Endothelial cell of umbilical vein (primary cell): ENCODE data around the gene LMAN2L. TPM values are rescaled to one million over a fixed set of nuclear protein-coding genes. Genes with fewer than 3 reads are reported as not detected.

Source experiments
- BruUV-seq: library from RNA; stranded (reverse); fragments of 400-500 nt; replicated peaks from 2 replicates; lab custom pipeline; 2021; lab: Mats Ljungman, UMichigan
- CTCF ChIA-PET: fragments of 300-600, 350-600 bp; sonication (Branson Sonifier 250); formaldehyde crosslinking; loops from one replicate; lab custom pipeline; 2021; ENCODE audit warnings: antibody characterized with exemption, inconsistent platforms; lab: Charles Lee
- POLR2A ChIA-PET: fragments of 300-600, 350-600 bp; sonication (Branson Sonifier 250); formaldehyde crosslinking; loops from one replicate; lab custom pipeline; 2021; ENCODE audit warnings: antibody characterized with exemption, inconsistent platforms; lab: Charles Lee
- DNase-seq: peaks from one replicate; pipeline ENCODE4 v3.0.0-alpha.2; 2011; ENCODE audit warnings: low read depth, low spot score
- FAIRE-seq: peaks from 2 replicates; lab custom pipeline; 2011; peaks lifted over from hg19 to GRCh38; lab: Jason Lieb, UNC
- H2AFZ ChIP-seq: 2 replicates; pipeline ENCODE4 v1.6.0; 2012; ENCODE audit warnings: low read depth, low read length, control low read depth, inconsistent platforms
- H3K27ac ChIP-seq: 2 replicates; pipeline ENCODE4 v1.5.1; 2011; ENCODE audit warnings: low read depth, mild to moderate bottlenecking, control low read depth, low read length, moderate library complexity; ENCODE audit not compliant: insufficient read depth
- H3K27me3 ChIP-seq, 2 experiments: 2 replicates each; pipeline versions ENCODE4 v1.6.0 to v1.6.1; 2011; ENCODE audit warnings: low read length in 2 of 2, mixed read lengths in 1 of 2; ENCODE audit not compliant: control insufficient read depth in 2 of 2, insufficient read depth in 2 of 2
- H3K36me3 ChIP-seq, 2 experiments: 2 replicates in 1 of 2; 3 replicates in 1 of 2; pipeline ENCODE4 v1.5.1; 2011; ENCODE audit warnings: low read length in 2 of 2, mild to moderate bottlenecking in 1 of 2, moderate library complexity in 1 of 2; ENCODE audit not compliant: control insufficient read depth in 2 of 2, insufficient read depth in 2 of 2; ENCODE audit errors: extremely low read depth in 1 of 2
- H3K4me1 ChIP-seq: 3 replicates; pipeline ENCODE4 v1.5.1; 2011; ENCODE audit warnings: mild to moderate bottlenecking, low read length; ENCODE audit not compliant: control insufficient read depth, insufficient read depth; ENCODE audit errors: extremely low read depth
- H3K4me2 ChIP-seq: 2 replicates; pipeline ENCODE4 v1.6.1; 2011; ENCODE audit warnings: low read length, control low read depth, mixed read lengths; ENCODE audit not compliant: insufficient read depth
- H3K4me3 ChIP-seq, 3 experiments: fragments of 200-600 bp in 1 of 3; sonication (generic), shearing (Covaris generic) in 1 of 3; replicated peaks in 1 of 3; 2 replicates each; pipeline ENCODE4 v1.5.1; 2011 to 2016; ENCODE audit warnings: control low read depth in 3 of 3, low read length in 3 of 3, mild to moderate bottlenecking in 2 of 3, inconsistent platforms in 1 of 3, low read depth in 1 of 3, moderate library complexity in 1 of 3; ENCODE audit not compliant: insufficient read depth in 1 of 3
- H3K79me2 ChIP-seq: 2 replicates; pipeline ENCODE4 v1.6.0; 2012; ENCODE audit warnings: low read length, inconsistent platforms; ENCODE audit not compliant: control insufficient read depth, insufficient read depth
- H3K9ac ChIP-seq: replicated peaks from 2 replicates; pipeline ENCODE3; 2011; ENCODE audit warnings: low read length, control low read depth; ENCODE audit not compliant: insufficient read depth; ENCODE audit errors: extremely low read depth
- H3K9me1 ChIP-seq: replicated peaks from 3 replicates; pipeline ENCODE4 v1.6.0; 2011; ENCODE audit warnings: mild to moderate bottlenecking, low read length; ENCODE audit not compliant: control insufficient read depth, insufficient read depth; ENCODE audit errors: extremely low read depth
- H3K9me3 ChIP-seq: replicated peaks from 2 replicates; pipeline ENCODE4 v1.5.1; 2012; ENCODE audit warnings: low read length, inconsistent platforms; ENCODE audit not compliant: control insufficient read depth, insufficient read depth
- H4K20me1 ChIP-seq: replicated peaks from 2 replicates; pipeline ENCODE3; 2011; ENCODE audit warnings: mild to moderate bottlenecking, low read length; ENCODE audit not compliant: control insufficient read depth, insufficient read depth; ENCODE audit errors: extremely low read depth
- CTCF ChIP-seq, 2 donors: IDR thresholded peaks; 1 replicate in 1 of 2; 2 replicates in 1 of 2; pipeline ENCODE4 v1.5.1; 2011; ENCODE audit warnings: low read length in 2 of 2, mild to moderate bottlenecking in 2 of 2, moderate library complexity in 2 of 2, control low read depth in 1 of 2, inconsistent platforms in 1 of 2, low read depth in 1 of 2; ENCODE audit not compliant: insufficient read depth in 1 of 2; ENCODE audit errors: extremely low read depth in 1 of 2
- FOS ChIP-seq: IDR thresholded peaks from 2 replicates; pipeline ENCODE4 v1.6.1; 2011; ENCODE audit warnings: mild to moderate bottlenecking, low read length, moderate library complexity, borderline replicate concordance; ENCODE audit not compliant: insufficient read depth
- GATA2 ChIP-seq: IDR thresholded peaks from 2 replicates; pipeline ENCODE4 v1.7.0; 2011; ENCODE audit warnings: low read depth, mild to moderate bottlenecking, moderate library complexity, mixed read lengths, low read length; ENCODE audit not compliant: insufficient read length, insufficient read depth
- JUN ChIP-seq: IDR thresholded peaks from 2 replicates; pipeline ENCODE4 v1.6.1; 2011; ENCODE audit warnings: borderline replicate concordance, low read depth; ENCODE audit not compliant: insufficient read length, insufficient read depth
- MAX ChIP-seq: IDR thresholded peaks from 2 replicates; pipeline ENCODE4 v1.6.1; 2011; ENCODE audit not compliant: insufficient read depth, insufficient read length
- MYC ChIP-seq: IDR thresholded peaks from one replicate; pipeline ENCODE4 v1.6.1; 2011; ENCODE audit warnings: mild to moderate bottlenecking, low read depth, low read length
- POLR2A ChIP-seq: IDR thresholded peaks from 2 replicates; pipeline ENCODE4 v1.6.1; 2012; ENCODE audit warnings: low read depth, mild to moderate bottlenecking, control low read depth, low read length
- POLR2AphosphoS5 ChIP-seq: IDR thresholded peaks from 2 replicates; pipeline ENCODE4 v1.6.1; 2012; ENCODE audit warnings: low read depth, mild to moderate bottlenecking, control low read depth, low read length, moderate library complexity; ENCODE audit not compliant: insufficient read depth
- dilution Hi-C: fragments of 300-500 bp; cut with MboI; formaldehyde crosslinking; loops from one replicate; pipeline ENCODE4 v1.15.0; 2019; ENCODE audit warnings: low sequenced_read_pairs; ENCODE audit not compliant: extremely low pct_ligation_motif_present
- intact Hi-C: fragments of 100-400 bp; cut with micrococcal nuclease; formaldehyde crosslinking; loops from one replicate; pipeline ENCODE4 v1.10.0; 2022
- polyA plus RNA-seq, 4 experiments: library from polyadenylated mRNA; depleted of rRNA in 3 of 4; stranded (reverse) in 3 of 4; unstranded in 1 of 4; fragments of >200 nt; gene quantifications; 2 replicates each; pipeline versions ENCODE4 v1.2.1 to v1.2.3, GENCODE V29; 2011 to 2012; ENCODE audit warnings: missing spikeins in 1 of 4
- total RNA-seq: library from RNA; stranded (reverse); gene quantifications from 2 replicates; pipeline ENCODE4 v1.2.3, GENCODE V29; 2021

LMAN2L gene
- total and polyA plus RNA-seq, 2 donors (not counting 3 experiments of a cell fraction or from before 2014, with no cell fraction given): 15.4 to 20.5 TPM

GRCh38 chr2:96700086-96700485, 39.8 kb downstream of the LMAN2L start:
- Histone ChIP-seq H2AFZ (no peak overlapping the region), H3K79me2 (no peaks in the 10 kb centered on the region), H3K9me3 (no peaks in the 10 kb centered on the region), H3K4me1 (no peaks in the 10 kb centered on the region), H3K27ac (no peak overlapping the region), H3K9ac (no peak overlapping the region), H3K9me1 (no peaks in the 10 kb centered on the region), H3K4me2 (no peak overlapping the region), H3K36me3 (peaks cover 0 to 2% of the 10 kb centered on the region in 2 experiments), H4K20me1 (no peaks in the 10 kb centered on the region), H3K27me3 (no peaks in the 10 kb centered on the region), H3K4me3 (no peak overlapping the region)
- intact Hi-C loops (no loop called here), dilution Hi-C loops (no loop called here)
- no TSS peak for BruUV-seq
- POLR2A ChIA-PET: no interaction called here
- no peak for DNase-seq
- CTCF ChIA-PET: no interaction called here
- FAIRE-seq: no peak
- no peak for TF ChIP-seq POLR2A
- no peak for TF ChIP-seq POLR2AphosphoS5
- TF ChIP-seq FOS: no peak
- no peak for TF ChIP-seq CTCF (IDR thresholded peaks at IDR 0.05; ENCODE audit: extremely low read depth in 1 of 2, insufficient read depth in 1 of 2, low read depth in 1 of 2, low read length in 2 of 2)
- TF ChIP-seq MYC: no peak

- FAIRE-seq: no peak
- no peaks in the 10 kb centered on the region for H3K9me1 ChIP-seq
- H3K4me1 ChIP-seq: no peaks in the 10 kb centered on the region
- ChIA-PET CTCF (no interaction called here), POLR2A (no interaction called here)
- H3K4me3 ChIP-seq: no peak overlapping the region
- H3K79me2 ChIP-seq: no peaks in the 10 kb centered on the region
- H3K9me3 ChIP-seq: no peaks in the 10 kb centered on the region
- intact Hi-C loops: no loop called here
- no peaks in the 10 kb centered on the region for H3K27me3 ChIP-seq
- H3K9ac ChIP-seq: no peak overlapping the region
- no peak overlapping the region for H3K27ac ChIP-seq
- no peak for TF ChIP-seq FOS
- no peak for TF ChIP-seq POLR2AphosphoS5
- TF ChIP-seq POLR2A: no peak
- no peak for TF ChIP-seq CTCF (IDR thresholded peaks at IDR 0.05; ENCODE audit: extremely low read depth in 1 of 2, insufficient read depth in 1 of 2, low read depth in 1 of 2, low read length in 2 of 2)
- no peak for TF ChIP-seq GATA2
- TF ChIP-seq JUN: no peak
- no peak for TF ChIP-seq MAX
- TF ChIP-seq MYC: no peak
- dilution Hi-C loops: no loop called here
- H3K4me2 ChIP-seq: no peak overlapping the region
- no peak for DNase-seq
- H3K36me3 ChIP-seq: no peaks in the 10 kb centered on the region
- no peak overlapping the region for H2AFZ ChIP-seq
- H4K20me1 ChIP-seq: no peaks in the 10 kb centered on the region
- BruUV-seq: no TSS peak
These were observed 40.2 kb downstream of the LMAN2L start for GRCh38 chr2:96699621-96700020.
